ENCODE data around the gene DMC1.

- TF ChIP-seq USF2 (IDR thresholded peaks at IDR 0.05; ENCODE audit: low read depth, low read length): no peak
- no peak for TF ChIP-seq CTCF (conservative IDR thresholded peaks at IDR 0.05; ENCODE audit: low read depth, low read length)
Observed at GRCh38 chr22:38497869-38498268, 72.1 kb downstream of the DMC1 start.
